OCI-LY1 (cell line): ENCODE results near the gene PRLHR.

ENCODE experiments used
- H2AFZ ChIP-seq: fragments of 200-600 bp; sonication (generic), shearing (Covaris generic); 2 replicates; pipeline ENCODE4 v1.6.0; 2014; ENCODE audit warnings: antibody characterized with exemption, mild to moderate bottlenecking, low read length
- H3F3A ChIP-seq: fragments of 200-600 bp; sonication (generic), shearing (Covaris generic); 2 replicates; pipeline ENCODE4 v1.6.0; 2014; ENCODE audit warnings: mild to moderate bottlenecking, antibody characterized with exemption, low read length, moderate library complexity; ENCODE audit not compliant: insufficient read depth
- H3K27ac ChIP-seq: fragments of 200-600 bp; sonication (generic); 2 replicates; pipeline ENCODE4 v1.5.1; 2014; ENCODE audit warnings: low read length, mixed run types, mild to moderate bottlenecking, low read depth; ENCODE audit not compliant: poor library complexity, severe bottlenecking
- H3K27me3 ChIP-seq: fragments of 200-600 bp; sonication (generic); 2 replicates; pipeline ENCODE4 v1.6.0; 2014; ENCODE audit warnings: antibody characterized with exemption, mild to moderate bottlenecking, low read length, moderate library complexity; ENCODE audit not compliant: insufficient read depth
- H3K36me3 ChIP-seq: fragments of 200-600 bp; sonication (generic); 2 replicates; pipeline ENCODE4 v1.6.1; 2014; ENCODE audit warnings: mild to moderate bottlenecking, antibody characterized with exemption, low read length, moderate library complexity, mixed read lengths; ENCODE audit not compliant: insufficient read depth
- H3K4me1 ChIP-seq: fragments of 200-600 bp; sonication (generic); 2 replicates; pipeline ENCODE4 v1.5.1; 2014; ENCODE audit warnings: mild to moderate bottlenecking, low read length, moderate library complexity; ENCODE audit not compliant: insufficient read depth, severe bottlenecking
- H3K4me2 ChIP-seq: fragments of 200-600 bp; sonication (generic), shearing (Covaris generic); 2 replicates; pipeline ENCODE4 v1.6.1; 2014; ENCODE audit warnings: low read length
- H3K4me3 ChIP-seq: fragments of 200-600 bp; sonication (generic); 2 replicates; pipeline ENCODE4 v1.5.1; 2014; ENCODE audit warnings: low read length, low read depth, mild to moderate bottlenecking, mixed read lengths; ENCODE audit not compliant: poor library complexity, severe bottlenecking
- H3K79me2 ChIP-seq: fragments of 200-600 bp; shearing (Covaris generic); 2 replicates; pipeline ENCODE4 v1.6.1; 2016; ENCODE audit warnings: mixed run types, low read length, mixed read lengths; ENCODE audit not compliant: insufficient read depth
- H3K9ac ChIP-seq: fragments of 200-600 bp; sonication (generic), shearing (Covaris generic); 2 replicates; pipeline ENCODE4 v1.6.1; 2014; ENCODE audit warnings: mild to moderate bottlenecking, low read length, mixed read lengths
- H3K9me2 ChIP-seq: fragments of 200-600 bp; sonication (generic), shearing (Covaris generic); 2 replicates; pipeline ENCODE4 v1.6.1; 2014; ENCODE audit warnings: low read depth, mild to moderate bottlenecking, low read length, mixed read lengths
- H3K9me3 ChIP-seq: fragments of 200-600 bp; shearing (Covaris generic); 2 replicates; pipeline ENCODE4 v1.6.1; 2014; ENCODE audit warnings: low read length, mixed read lengths
- H4K20me1 ChIP-seq: fragments of 200-600 bp; sonication (generic), shearing (Covaris generic); 2 replicates; pipeline ENCODE4 v1.6.0; 2016; ENCODE audit warnings: mild to moderate bottlenecking, low read length; ENCODE audit not compliant: insufficient read depth
- CTCF ChIP-seq: fragments of 200-600 bp; sonication (generic), shearing (Covaris generic); IDR thresholded peaks from 2 replicates; pipeline ENCODE4 v1.5.1; 2017; ENCODE audit warnings: mild to moderate bottlenecking, antibody characterized with exemption, low read length, moderate library complexity, mixed read lengths
- EZH2 ChIP-seq: fragments of 200-600 bp; sonication (generic), shearing (Covaris generic); IDR thresholded peaks from 2 replicates; pipeline ENCODE4 v1.8.0; 2017; ENCODE audit warnings: borderline replicate concordance, mixed run types, mild to moderate bottlenecking, antibody characterized with exemption, low read length, moderate library complexity, mixed read lengths

PRLHR gene

DNA sequence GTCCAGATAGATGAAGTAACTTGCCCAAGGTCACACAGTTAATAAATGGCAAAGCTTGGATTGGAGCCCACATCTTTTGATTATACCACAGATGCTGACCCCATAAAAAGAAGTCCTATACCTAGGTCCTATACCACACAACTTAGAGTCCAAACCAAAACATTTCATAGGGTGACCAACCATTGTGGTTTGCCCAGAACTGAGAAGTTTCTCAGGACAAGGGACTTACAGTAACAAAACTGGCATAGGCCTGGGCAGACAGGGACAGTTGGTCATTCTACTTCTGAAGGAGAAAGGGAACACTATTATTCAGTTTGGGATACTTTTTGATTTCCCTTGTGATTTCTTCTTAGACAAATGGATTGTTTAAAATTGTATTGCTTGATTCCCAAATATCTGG lies 32.9 kb upstream of the PRLHR start:
- Histone ChIP-seq H3K4me1 (no peaks in the 10 kb centered on the region), H3K9me2 (no peaks in the 10 kb centered on the region), H4K20me1 (no peaks in the 10 kb centered on the region), H3K27me3 (no peaks in the 10 kb centered on the region; the same call in 1 of the 2 replicates), H3K9ac (no peak overlapping the region), H3F3A (no peaks in the 10 kb centered on the region), H3K79me2 (no peaks in the 10 kb centered on the region), H3K36me3 (no peaks in the 10 kb centered on the region), H2AFZ (no peak overlapping the region), H3K4me2 (no peak overlapping the region), H3K27ac (no peak overlapping the region), H3K9me3 (no peaks in the 10 kb centered on the region), H3K4me3 (no peak overlapping the region)
- TF ChIP-seq EZH2 = no peak
- TF ChIP-seq CTCF = no peak

- no peaks in the 10 kb centered on the region for H3K36me3 ChIP-seq
- no peaks in the 10 kb centered on the region for H4K20me1 ChIP-seq
- no peaks in the 10 kb centered on the region for H3K79me2 ChIP-seq
- no peaks in the 10 kb centered on the region for H3K9me2 ChIP-seq
- H3K4me2 ChIP-seq = no peak overlapping the region
- no peak overlapping the region for H2AFZ ChIP-seq
- no peaks in the 10 kb centered on the region for H3K9me3 ChIP-seq
- H3K27me3 ChIP-seq = no peaks in the 10 kb centered on the region; the same call in 1 of the 2 replicates
- H3F3A ChIP-seq = no peaks in the 10 kb centered on the region
- peak; percentile 58 for TF ChIP-seq CTCF
- no peak for TF ChIP-seq EZH2
- no peak overlapping the region for H3K4me3 ChIP-seq
- no peaks in the 10 kb centered on the region for H3K4me1 ChIP-seq
- H3K9ac ChIP-seq = no peak overlapping the region
- no peak overlapping the region for H3K27ac ChIP-seq
Observed at GRCh38 chr10:118626953-118627352, 31.5 kb upstream of the PRLHR start.

GRCh38 chr10:118625504-118625903 lies 30.1 kb upstream of the PRLHR start:
- Histone ChIP-seq H2AFZ (no peak overlapping the region), H4K20me1 (no peaks in the 10 kb centered on the region)

More at GRCh38 chr10:118625504-118625903, 30.1 kb upstream of the PRLHR start:
- no peaks in the 10 kb centered on the region for H3K9me3 ChIP-seq
- no peaks in the 10 kb centered on the region for H3K36me3 ChIP-seq
- H3K79me2 ChIP-seq = no peaks in the 10 kb centered on the region
- H3K4me3 ChIP-seq = no peak overlapping the region
- no peak overlapping the region for H3K4me2 ChIP-seq
- TF ChIP-seq CTCF (no peak), EZH2 (no peak)
- H3K9me2 ChIP-seq = no peaks in the 10 kb centered on the region
- no peak overlapping the region for H3K9ac ChIP-seq
- H3K4me1 ChIP-seq = no peaks in the 10 kb centered on the region
- no peak overlapping the region for H3K27ac ChIP-seq
- no peaks in the 10 kb centered on the region; the same call in 1 of the 2 replicates for H3K27me3 ChIP-seq
- H3F3A ChIP-seq = no peaks in the 10 kb centered on the region
